ENCODE results near the gene GAB2.

DNA sequence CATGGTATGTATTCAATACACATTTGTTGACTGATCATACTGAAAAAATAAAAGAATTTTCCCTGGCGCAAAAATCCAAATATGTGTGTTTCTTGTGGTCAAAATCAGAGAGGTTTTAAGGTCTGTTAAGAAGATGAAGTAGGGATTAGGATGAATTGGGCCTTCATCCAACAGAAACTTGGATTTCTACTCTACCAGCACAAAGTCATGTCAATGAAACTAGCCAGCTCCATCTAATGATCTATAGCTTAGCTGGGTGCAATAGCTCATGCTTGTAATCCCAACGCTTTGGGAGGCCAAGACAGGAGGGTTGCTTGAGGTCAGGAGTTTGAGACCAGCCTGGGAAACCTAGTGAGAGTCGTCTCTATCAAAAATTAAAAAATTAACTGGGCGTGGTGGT is 163.4 kb downstream of the GAB2 start:
- no peak for TF ChIP-seq POLR2AphosphoS5 (IDR thresholded peaks at IDR 0.05)
- no peak for TF ChIP-seq CTCF (IDR thresholded peaks at IDR 0.05)
- no peak for TF ChIP-seq POLR2A (IDR thresholded peaks at IDR 0.05; ENCODE audit: low read depth)
